ENCODE measurements around the gene ASCL3.
"Not testable (repeated sequence)": the region's sequence is repeated elsewhere in the genome, so short reads cannot be mapped to it uniquely, and the experiment has no call there.

Gene ASCL3

DNA sequence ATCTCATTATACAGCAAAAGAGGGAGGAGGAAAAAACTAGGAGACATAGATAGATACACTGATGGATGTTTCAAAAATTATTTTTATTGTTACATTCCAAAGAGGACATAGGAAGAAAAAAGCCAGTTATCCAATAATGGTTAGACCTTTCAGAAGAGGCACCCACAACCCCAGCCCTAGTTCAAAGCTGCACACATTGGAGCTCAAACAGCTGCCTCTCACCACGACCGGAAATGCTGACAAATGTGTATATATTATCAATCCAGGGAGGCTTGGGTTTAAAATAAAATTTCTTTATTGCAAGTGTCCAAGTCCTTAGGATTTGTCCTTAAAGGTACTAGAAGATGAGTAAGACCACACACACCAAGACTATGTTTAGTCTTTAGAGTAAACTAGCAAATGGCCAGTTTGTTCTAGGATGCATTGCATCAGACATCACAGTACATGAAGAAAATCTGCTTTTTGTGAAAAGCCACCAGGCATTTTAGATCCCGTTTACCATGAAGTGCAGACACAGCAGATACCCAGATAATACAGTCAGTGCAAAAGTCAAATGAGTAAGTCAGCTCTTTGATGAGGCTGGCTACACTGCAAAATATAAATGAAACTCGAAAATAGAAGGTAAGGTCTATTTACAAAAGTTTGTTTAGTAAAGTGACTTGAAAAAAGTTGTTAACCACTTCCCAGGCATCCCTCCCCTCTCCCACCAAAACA, 4.6 kb upstream of the ASCL3 start:
- DNase-seq: no peak

DNA sequence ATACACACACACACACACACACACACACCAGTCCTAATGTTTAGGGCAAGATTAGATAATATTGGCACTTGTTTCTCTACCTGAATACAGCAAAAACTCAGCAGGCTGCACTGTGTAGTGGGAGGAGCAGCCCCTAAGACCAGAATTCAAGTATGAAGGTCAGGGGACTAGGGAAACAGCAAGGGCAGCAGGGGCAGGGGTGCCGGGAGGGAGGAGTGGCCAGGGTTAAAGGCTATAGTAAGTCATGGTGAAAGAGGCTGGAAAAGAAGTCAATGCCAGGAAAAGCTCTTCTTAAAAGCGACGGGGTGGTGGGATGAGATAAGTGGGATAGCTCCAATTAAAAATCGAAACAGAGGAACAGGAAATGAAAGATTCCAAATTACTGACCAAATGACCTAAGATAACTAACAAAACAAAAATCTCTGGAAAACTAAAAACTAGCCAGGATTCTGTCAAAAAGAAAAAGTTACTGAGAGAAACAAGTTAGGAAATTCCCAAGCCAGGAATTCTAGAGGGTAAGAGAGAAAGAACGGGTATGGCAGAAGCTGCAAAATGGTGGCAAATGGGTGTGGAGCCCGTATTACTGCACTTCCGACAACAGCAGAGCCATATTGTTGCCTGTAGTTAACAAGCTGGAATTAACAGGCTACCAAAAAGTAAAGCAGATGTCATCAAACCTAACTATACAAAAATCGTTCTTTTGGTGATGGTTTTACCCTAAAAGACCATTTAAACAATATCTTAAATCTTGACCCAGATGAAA, 1.3 kb downstream of the ASCL3 start:
- no peak for DNase-seq

DNA sequence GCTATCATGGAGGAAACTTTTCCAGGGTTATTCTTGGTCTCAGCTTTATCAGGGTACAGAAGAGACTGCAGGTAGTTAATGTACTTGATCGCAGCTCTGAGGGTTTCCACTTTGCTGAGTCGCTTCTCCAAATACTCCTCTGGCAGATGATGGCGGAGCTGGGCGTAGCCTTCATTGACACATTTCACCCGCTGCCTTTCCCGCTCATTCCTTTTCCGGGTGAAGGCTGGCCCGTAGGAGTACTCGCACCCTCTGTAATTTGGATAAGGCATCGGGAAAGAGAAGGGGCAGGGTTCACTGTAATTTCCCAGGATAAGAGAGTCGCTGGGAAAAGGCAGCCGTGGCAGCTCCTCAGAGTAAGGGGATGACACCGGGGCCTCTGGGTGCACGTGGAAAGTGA, 5.2 kb downstream of the ASCL3 start:
- no peak for DNase-seq

DNA sequence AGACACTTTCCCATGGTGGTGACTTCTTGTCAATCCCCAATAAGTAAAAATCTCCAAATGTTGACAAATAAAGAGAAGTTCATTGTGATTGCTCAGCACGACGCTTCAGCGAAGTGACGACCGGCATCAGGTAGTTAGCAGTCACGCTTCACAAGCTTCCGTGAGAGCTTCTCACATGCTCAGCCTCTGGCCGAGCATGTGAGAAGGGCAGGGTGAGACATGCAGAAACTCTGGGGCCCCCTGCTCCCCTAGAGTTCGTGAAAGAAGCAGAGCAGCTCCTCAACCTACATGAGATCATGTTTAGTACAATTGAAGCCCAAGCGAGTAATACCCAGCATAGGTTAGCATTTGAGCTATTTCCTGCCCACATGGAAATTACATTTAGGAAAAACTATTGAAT, 5.7 kb downstream of the ASCL3 start:
- DNase-seq: no peak

DNA sequence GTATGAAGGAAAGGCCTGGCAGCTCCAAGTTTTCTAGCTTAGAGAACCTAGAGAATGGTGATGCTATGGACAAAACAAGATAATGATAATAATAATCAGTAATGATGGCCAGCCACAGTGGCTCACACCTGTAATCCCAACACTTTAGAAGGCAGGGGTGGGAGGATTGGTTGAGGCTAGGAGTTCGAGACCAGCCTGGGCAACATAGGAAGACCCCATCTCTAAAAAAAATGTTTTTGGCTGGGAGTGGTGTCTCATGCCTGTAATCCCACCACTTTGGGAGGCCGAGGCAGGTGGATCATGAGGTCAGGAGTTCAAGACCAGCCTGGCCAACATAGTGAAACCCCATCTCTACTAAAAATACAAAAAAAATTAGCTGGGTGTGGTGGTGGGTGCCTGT, 7.0 kb downstream of the ASCL3 start:
- not testable (repeated sequence) for DNase-seq

DNA sequence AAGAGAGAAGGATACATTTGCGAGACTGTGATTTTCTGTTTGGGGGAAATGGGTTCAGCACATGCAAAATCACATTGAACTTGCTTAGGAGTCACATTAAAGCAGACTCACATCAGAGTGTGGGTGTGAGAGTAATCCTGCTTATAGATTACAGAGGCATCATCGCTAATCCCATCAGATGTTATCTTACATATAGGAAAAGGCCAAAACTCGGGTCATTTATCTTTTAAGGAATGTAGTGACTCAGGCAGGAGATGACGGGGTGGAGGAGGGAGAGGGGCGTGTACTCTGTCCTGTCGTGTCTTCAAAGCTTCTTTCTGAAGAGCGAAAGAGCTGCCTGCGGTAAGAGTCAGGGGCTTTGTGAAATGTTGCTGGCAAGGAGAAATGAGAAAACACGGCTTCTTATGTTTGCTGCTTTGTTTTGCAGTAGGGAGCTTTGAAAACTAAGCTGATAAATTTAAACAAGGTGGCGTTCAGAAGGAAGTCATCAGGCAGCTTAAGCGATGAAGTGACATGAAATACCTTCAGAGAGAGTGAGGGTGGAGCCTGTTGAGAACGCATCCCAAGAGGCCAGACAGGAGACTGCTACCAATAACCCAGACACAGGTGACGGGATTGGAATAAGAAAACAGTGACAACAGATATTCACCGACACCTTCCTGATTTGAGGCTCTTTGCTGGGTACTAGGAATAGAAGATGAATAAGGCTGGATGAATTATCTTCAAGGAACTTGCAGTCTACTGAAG, 7.9 kb downstream of the ASCL3 start:
- no peak for DNase-seq

DNA sequence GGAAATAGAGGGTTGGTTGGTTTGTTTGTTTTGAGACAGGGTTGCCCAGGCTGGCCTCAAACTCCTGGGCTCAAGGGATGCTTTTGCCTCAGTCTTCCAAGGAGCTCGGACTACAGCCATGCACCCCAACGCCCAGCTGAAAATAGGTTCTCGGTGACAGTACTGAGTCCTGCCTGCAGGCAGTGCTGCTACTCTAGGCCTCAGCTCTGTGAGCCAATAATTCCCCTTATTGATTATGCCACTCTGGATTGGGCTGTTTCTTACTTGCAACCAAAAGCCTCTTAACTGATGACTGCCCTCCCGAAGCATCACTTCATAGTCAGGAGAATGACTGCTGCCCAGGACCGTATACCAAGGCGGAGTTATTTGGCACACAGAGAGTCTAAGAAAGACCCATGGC, 8.9 kb downstream of the ASCL3 start:
- DNase-seq: no peak

DNA sequence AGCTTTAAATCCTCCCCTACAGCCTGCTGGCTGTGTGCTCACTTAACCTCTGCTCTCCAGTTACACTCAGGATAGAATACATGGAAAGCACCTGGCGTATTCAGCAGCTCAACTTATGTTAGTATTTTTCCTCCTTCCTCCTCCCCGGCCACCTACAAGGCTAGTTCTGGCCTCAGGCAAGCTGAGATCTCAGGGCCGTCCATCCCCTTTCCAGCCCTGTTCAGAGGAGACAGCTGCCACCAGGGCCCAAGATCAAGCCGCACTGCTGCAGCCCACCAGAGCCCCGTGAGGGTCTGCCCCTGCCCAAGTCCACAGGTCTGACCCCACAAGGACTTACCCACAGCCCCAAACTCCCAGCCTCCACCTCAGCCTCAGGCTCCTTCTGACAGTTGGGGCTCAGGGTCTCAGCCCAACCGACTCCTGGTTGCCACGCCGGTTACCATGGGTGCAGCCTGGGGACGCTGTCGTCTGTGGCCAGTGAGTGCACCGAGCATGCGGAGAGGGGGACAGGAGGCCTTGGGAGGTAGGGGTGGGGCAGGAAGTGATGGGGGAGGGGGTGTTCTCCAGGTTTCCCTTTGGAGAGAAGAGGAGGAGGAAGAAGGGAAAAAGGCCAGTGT, 10.1 kb downstream of the ASCL3 start, which contains the start of gene C11orf16:
Gene C11orf16 (minus strand): TSS at position 384 of the 617 bp plus-strand sequence. CDS start 639 bp downstream, outside the sequence.
- no peak for DNase-seq

DNA sequence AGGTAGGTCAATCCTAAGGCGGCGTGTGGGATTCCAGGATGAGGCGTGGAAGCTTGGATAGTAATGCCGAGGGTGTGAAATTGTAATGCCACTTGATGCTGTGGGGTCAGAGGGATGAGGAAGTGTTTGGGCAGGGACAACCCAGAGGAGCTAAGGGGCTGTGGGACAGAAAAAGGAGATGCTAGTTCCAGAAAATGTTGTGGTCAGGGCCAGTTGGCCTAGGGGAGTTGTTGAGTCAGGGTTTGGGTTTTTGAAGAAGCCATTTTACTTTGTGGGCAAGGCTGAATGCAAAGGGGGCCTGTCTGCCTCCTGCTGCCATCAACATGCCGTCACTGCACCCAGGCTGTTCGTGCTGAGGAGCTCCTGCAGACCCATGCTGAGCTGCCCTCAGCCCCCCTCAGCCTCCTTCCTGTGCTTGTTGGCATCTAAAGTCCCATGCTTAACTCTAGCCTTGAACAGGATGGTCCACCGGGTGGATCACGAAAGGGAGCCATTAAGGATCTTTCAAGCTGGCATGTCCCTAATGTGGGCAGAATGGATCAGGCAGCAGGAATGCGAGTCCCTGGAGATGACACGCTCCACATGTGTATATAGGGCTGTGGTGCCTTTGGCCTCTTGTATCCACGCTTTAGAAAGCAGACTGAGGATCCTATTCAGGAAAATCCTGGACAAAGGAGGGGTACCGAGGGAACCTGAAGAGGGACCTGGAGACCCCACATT, 12.2 kb downstream of the ASCL3 start:
- no peak for DNase-seq

DNA sequence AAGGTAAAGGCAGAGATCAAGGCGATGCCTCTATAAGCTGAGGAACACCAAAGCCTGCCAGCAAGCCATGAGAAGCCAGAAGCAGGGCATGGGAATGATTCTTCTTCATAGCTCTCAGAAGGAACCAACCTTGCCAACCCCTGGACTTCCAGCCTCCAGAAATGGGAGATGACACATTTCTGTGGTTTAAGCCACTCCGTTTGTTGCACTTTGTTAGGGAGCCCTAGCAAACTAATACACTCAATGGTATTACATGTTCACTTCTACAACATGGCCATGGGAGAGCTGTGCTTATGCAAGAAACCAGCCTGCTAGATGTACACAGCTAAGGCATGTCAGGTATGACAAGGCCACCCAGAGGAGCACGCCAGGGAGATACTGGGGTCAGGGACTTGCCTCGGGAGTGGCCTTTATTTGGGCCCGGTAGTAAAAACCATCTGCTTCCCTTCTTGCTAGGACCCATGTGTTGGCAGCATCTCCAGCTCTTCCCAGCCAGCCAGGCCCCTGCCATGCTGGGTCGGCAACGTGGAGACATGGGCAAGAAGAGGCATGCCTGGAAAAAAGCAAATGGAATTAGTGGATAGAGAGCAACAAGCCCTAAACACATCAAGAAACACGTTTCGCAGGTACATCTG, 13.7 kb downstream of the ASCL3 start:
- no peak for DNase-seq

DNA sequence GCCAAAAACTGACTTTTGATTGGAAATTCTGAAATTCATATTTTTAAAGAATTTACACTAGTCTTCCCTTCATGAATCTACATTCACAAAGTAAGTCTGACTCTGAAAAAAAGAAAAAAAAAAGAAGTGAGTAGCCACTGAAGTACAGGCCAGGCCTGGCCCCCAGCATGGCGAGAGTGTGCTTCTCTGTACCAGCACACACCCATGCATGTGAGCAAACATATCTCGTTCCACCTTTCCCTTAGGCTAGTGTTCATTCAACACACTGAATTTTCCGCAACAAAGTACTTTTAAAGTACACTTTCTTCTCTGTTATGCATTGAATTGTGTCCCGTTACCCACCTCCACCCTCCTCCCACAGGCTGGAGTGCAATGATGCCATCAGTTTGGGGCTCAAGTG, 14.6 kb downstream of the ASCL3 start:
- no peak for DNase-seq

DNA sequence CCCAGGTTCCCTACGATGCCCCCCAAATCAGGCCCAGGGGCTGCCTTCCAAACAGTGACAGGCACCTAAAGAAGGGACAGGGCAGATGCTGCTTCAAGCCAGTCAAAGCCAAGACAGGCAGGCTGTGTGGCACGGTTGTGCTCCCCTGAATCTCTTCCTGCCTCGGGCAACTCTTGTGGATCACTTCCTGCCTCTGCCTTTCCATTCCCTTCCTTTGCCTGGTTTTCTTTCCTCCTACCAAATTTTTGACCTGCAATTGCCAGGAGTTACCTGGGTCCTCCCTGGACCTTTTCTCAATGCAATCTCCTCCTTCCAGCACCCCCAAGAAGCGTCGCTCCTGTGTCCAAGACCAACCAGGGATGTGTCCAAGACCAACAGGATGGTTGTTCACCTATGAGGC, 15.6 kb downstream of the ASCL3 start:
- DNase-seq: no peak

DNA sequence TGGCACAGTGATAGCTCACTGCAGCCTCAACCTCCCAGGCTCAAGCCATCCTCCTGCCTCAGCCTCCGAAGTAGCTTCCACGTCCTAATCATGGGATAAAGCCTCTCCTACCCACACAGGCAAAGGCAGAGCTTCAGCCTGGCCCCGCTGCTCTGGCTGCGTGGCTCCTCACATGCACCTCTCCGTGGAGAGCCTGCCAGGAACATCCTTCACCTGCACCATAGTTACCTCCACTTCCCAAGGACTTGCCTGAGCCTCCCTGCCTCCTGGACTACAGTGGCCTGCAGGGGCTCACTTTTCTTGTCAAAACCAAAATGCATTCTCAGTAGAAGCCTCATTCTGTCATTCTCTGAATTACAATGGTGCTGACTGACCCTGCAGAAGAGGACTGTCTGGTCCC, 16.6 kb downstream of the ASCL3 start:
- no peak for DNase-seq

DNA sequence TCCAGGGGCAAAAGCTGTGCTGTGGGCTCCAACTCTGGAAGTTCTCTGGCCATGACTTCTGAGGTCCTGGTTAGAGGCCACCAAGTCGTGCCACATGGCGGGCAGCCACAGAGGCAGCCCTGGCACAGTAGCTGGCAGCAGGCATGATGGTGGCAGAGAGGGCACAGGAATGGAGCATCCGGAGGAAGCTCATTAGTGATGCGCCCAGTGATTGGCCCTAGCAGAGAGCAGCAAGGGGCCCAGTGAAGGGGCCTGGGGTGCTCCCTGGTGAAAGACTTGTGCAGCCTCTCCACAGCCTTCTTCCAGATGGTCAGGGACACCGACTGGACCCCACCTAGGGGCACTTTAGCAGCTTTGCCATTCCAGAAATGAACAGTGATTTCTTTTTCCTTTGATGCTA, 17.1 kb downstream of the ASCL3 start:
- no peak for DNase-seq

DNA sequence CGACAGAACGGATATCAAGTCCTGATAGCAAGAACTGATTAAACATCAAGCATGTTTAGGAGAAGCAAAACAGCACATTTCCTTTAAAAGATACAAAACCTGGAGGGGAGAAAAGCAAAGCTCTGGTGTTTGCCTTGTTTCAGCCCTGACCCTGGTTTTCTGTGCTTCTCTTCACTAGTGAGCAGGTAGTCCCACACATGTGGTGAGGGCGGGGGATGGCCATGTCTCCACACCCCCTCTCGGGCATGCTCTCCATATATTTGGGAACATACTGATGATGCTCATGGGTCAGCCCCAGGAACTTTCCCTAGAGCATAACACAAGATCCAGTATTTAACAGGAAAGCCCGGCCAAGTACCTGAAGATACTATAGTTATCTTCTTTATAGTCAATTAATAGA, 20.1 kb downstream of the ASCL3 start:
- no peak for DNase-seq

DNA sequence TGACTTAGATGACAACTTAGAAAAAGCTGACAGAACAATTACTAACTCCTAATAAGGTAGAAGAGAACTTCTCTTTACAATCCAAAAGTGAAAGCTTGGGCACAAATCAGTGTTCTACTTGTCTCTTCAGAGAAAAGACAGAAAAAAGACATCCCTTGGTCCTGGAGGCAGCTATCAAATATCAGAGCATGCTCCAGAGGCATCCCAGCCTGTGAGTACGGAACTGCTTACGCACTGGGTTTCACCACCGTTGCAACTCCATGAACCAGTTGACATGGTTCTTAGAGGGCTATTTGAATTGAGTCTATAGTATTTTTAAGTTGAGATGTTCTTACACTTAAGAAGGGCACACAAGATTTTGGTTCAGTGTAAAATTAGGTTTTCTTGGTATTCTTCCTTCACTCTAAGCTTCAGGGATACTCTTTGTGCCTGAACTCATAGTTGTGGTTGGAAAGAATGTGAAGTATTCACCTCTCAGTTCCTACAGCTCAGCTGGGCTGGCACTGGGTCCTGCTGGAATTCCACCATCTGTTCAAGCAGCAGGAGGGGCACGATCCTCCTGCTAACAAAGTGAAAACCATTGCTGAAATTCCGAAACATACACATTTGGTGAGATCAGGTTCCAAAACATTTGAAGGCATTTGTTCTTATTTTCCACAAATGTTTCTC, 25.5 kb downstream of the ASCL3 start:
- no peak for DNase-seq

DNA sequence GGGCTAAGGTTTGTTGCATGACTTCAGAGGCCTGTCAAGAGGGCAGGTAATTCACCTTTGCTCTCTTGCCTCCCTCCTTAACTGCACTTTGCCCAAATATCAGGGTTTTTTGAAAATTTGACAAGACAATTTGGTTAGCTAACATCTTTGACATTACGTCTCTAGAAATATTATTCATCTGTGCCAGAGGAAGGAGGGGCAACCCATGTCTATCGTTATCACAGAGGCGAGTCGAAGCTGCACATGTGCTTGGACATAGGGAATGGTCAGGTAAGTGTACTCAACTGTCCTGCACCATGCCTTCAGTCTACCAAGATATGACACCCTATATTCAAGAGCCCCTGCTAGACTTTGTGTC, 28.2 kb downstream of the ASCL3 start:
- DNase-seq: no peak

DNA sequence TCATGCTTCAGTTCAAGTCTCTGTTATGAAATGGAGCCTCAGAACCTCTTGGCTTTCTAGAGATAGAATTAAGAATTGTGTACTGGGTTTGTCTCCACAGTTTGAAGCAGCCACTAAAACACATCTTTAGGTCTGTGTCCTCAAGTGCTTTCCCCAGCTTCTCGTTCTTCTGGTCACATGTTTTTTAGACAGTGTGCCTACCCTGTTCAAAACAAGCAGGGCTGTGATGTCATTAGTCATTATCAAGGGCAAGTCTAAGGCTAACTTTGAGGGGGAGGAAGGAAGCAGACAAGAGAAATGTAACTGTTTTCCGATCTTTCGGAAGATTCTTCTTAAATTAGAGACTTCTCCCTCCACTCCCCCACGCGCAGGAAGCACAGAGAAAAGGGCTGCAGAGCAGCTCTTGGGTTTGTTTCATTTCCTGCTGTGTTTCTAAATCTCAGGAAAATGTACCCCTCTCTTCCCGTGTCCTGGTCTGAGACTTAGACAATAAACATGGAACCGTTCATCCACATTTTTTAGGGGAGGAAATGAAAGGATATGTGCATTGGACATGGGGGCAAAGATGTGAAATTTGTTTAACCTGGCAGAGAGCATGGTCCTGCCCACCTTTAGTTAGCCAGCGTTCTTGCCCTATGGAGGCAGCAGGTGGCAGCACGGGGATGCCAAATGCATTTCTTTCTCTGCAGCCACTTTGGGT, 28.7 kb downstream of the ASCL3 start:
- DNase-seq: peak; percentile 35 to 62

DNA sequence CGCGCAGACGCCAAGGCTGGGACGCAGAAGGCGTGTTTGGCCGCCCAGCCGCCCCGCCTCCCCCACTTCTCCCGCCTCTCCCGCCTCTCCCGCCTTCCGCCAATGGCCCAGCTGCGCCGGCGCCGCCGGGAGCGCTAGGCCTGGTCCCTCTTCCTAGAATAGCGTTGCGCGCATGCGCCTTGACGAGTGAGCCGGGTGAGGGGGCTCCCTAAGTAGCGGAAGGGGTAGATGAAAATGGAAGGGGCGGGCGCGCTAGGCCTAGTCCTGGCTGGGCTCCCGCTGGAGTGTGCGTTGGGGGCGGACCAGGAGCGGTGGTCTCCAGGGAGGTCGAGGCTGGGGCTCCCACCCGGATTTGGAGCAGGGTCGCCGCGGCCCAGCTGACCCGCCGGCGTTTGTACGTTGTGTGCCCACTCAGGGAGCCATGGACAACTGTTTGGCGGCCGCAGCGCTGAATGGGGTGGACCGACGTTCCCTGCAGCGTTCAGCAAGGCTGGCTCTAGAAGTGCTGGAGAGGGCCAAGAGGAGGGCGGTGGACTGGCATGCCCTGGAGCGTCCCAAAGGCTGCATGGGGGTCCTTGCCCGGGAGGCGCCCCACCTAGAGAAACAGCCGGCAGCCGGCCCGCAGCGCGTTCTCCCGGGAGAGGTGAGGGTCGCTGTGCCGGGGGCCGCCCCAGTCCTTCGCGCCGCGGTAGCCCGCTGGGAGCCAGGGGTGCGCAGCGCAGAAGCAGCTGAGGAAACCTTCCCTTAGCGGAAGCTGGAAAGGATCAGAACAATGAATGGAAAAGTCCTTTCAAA, 31.6 kb downstream of the ASCL3 start, which contains the start of gene AKIP1:
Gene AKIP1 (plus strand): TSS at position 161 of the 795 bp plus-strand sequence. CDS start 261 bp downstream, at position 422.
- peak; percentile 78 to 86 for DNase-seq

DNA sequence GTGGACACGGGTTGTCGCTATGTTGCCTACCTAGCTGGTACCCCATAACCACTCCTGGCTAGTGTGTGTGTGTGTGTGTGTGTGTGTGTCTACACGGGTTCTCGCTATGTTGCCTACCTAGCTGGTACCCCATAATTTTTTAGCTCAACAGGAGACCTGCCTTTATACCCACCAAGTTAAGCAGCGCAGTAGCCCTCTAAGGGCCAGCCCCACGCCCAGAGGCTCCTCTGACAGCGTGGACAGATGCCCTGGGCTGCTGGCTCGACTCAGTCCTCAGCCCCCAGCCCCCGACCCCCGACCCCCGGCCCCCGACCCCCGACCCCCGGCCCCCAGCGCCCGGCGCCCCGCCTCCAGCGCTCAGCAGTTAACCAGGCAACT, 32.2 kb downstream of the ASCL3 start:
- no peak for DNase-seq

All from CD4-positive, alpha-beta T cell treated with Interferon alpha-2 for 1 hour (primary cell).